GM18508 (cell line): Measurements from ENCODE around the gene TPM1.

Source experiments
- ATAC-seq: cut with Tn5 transposase; IDR thresholded peaks from one replicate; pipeline ENCODE4 v1.9.1; 2021; ENCODE audit warnings: moderate number of reproducible peaks; ENCODE audit not compliant: insufficient read depth, unreplicated experiment

The TPM1 gene

DNA sequence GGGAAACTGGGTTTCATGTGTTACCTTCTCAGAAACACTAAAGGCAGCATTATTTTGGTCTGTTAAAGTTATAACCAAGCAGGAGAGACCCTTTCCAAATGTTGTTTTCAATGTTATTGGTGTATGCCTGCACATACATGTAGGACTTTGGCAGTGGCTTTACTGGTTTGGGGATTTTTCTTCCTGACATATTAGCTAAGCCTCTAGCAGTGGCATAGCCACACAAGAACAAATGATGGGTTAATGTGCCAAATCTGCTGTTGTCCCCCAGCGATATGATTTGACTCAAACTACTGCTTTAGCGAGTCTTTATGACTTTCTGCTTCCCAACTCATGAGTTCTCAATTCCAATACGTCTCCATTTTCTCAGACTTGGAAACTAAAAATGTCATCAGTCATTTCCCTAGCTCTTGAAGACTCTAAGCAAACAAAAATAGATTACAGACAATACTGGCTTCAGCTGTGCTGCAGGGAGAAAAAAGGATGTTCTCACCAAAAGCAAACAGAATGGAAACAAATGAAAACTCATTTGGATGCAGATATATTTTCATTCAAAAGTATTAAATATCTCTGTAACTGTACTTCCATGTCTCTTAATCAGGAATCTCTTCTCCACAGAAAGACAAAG, 29.6 kb downstream of the TPM1 start:
- ATAC-seq, result no peak

DNA sequence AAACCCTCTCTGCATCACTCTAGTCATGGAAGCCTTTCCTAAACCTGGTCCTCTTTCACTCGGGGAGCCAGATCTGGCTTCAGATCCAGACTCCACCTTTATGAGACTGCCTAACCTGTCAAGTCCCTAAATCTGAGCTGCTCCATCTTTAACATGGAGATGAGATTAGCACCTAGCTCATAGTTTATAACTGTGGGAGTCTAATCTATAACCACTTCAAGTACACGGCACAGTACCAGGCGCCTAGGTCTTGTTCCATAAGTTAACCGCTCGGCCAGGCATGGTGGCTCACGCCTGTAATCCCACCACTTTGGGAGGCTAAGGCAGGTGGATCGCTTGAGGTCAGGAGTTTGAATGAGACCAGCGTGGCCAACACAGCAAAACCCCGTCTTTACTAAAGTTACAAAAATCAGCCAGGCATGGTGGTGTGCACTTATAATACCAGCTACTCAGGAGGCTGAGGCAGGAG, 30.3 kb downstream of the TPM1 start:
- no peak for ATAC-seq

- no peak for ATAC-seq
Observed at GRCh38 chr15:63073497-63074172, 31.1 kb downstream of the TPM1 start.

GRCh38 chr15:63075015-63075983, 32.8 kb downstream of the TPM1 start:
- no peak for ATAC-seq

- no peak for ATAC-seq
Observed at GRCh38 chr15:63075984-63076713, 33.6 kb downstream of the TPM1 start.

- no peak for ATAC-seq
Observed at GRCh38 chr15:63076714-63077046, 34.1 kb downstream of the TPM1 start.

DNA sequence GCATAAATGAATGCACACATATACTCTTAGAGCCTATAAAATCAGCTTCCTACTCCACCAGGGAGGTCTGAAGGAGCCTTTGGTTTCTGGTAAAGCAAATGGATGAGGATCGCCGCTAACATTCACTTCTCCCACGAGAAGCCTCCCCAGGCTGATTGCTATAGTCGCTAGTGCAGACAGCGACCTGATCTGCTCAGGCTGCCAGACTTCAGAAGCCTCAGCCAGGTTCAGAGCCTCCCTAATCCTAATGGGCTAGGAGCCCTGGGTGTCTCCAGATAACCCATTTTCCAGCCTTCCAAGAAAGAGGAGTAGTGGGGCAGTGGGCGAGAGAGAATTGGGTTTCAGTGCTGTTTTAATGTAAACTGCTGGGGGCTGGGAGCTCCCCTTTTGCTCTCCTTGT, 35.4 kb downstream of the TPM1 start:
- ATAC-seq, result no peak

DNA sequence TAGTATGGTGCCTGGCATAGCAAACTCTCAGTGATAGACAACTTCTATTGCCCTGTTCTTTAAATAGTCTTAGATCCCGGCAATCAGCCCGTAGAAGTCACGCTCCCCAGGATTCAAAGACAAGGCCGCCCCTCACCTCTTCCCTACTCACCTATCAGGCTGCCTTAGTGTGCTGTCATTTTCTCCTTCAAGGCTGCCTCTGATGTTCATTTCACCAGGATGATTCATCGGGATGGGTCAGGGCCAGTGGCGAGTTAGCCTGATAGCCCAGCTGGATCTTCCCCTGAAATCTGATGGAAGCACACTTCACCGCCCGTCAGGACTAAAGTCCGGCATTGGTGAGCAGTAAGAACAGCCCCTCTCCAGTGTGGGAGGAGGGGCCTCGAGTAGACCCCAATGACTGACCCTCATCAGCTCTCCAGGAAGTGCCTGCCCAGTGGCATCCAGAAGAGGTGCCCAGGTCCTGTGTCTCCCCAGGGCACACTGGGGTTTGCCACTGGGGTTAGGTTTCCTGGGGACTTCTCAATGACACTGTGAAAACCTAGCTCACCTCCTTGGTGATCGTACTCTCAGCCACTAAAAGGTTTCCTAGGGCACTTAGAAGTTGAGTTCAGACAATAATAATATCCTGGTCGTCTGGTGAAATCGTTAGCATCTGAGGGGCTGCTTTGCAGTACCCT, 37.5 kb downstream of the TPM1 start:
- ATAC-seq, result no peak

DNA sequence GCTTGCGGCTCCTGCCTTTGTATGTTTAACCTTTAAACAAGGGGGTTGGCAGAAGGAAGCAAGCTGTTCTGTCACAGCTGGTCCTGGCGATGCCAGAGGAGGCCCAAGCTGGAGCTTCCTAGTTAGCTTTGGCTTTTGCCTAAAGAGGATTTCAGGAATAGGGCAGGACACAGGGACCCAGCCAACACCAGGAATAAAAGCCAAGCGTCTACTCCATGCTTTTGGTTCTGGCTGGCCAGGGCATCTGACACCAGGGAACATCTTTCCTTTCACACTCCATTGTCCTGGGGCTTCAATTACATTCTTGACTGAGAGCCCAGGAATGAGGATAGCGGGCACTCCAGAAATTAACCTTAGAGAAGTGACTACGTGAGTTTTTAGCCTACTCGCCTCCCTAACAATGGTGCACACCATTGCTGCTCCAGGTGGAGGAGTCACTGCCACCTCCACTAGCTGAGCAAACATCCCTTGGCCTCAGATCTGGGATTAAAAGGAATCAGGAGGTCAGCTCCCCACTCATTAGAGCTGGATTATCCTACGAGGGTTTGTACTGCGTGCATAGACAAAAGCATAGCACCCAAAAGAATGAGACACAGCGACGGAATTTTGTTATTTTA, 38.2 kb downstream of the TPM1 start:
- ATAC-seq, result no peak

DNA sequence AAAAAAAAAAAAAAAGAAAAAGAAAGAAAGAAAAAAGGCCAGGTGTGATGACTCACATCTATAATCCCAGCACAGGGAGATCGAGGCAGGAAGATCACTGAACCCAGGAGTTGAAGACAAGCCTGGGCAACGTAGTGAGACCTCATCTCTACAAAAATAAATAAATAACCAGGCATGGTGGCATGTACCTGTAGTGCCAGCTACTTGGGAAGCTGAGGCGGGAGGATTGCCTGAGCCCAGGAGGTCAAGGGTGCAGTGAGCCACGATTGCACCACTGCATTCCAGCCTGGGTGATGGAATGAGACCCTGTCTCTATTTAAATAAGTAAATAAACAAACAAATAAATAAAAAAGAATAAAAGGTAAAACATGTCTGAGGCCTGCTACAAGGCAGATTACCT, 39.8 kb downstream of the TPM1 start:
- ATAC-seq, result no peak

- ATAC-seq, result no peak
Observed at GRCh38 chr15:63083044-63083443, 40.5 kb downstream of the TPM1 start.

GRCh38 chr15:63083541-63083940, 41.0 kb downstream of the TPM1 start:
- no peak for ATAC-seq

- no peak for ATAC-seq
Observed at GRCh38 chr15:63084806-63085205, 42.3 kb downstream of the TPM1 start.

DNA sequence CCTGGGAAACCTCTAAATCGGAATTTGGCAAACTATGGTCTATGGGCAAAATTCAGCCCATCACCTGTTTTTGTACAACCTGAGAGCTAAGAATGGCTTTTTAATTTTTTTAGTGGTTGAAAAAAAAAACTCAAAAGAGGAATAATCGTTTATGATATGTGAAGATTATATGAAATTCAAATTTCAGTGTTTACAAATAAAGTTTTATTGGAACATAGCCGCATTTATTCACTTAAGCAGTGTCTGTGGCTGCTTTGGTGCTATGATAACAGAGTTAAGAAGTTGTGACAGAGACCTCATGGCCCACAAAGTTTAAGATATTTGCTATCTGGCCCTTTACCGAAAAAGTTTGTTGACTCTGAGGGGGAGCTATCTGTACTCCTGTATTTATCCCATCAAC, 42.7 kb downstream of the TPM1 start:
- no peak for ATAC-seq

GRCh38 chr15:63086271-63086670, 43.7 kb downstream of the TPM1 start:
- no peak for ATAC-seq

DNA sequence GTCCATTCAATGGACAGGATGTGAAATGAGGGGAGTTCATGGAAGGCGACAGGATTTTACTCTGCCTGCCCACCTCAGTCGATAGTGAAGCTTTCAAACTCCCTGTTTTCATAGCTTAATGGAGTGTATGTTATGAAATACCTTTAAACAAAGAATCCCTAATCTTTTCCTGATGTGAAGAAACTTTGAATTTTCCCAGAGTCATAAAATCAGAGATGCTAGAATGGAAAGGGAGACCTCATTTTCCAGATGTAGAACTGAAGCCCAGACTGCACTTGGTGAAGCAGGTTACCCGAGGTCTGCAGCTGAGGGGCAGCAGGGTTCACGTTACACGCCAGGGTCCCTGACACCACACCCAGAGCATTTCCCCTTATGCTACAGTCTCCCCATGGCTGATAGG, 44.4 kb downstream of the TPM1 start:
- no peak for ATAC-seq

- ATAC-seq, result no peak
Observed at GRCh38 chr15:63088533-63089245, 46.1 kb downstream of the TPM1 start.

- no peak for ATAC-seq
Observed at GRCh38 chr15:63089260-63090043, 46.9 kb downstream of the TPM1 start.
